Trophoblast cell (in vitro differentiated cells and primary cell): ENCODE measurements around the gene AEBP2.
A peak's percentile ranks its signal among the peaks of the same experiment; 100 is the strongest.

ENCODE experiments used
- DNase-seq, 2 donors: peaks; one replicate each; pipeline ENCODE4 v3.0.0-alpha.2; 2016
- H2AFZ ChIP-seq: 2 replicates; pipeline ENCODE4 v1.6.1; 2013; ENCODE audit warnings: low read length, moderate library complexity, mild to moderate bottlenecking; ENCODE audit not compliant: insufficient read depth, poor library complexity
- H2AK5ac ChIP-seq: 2 replicates; pipeline ENCODE4 v1.6.1; 2013; ENCODE audit warnings: mild to moderate bottlenecking, low read length
- H2BK120ac ChIP-seq: 2 replicates; pipeline ENCODE4 v1.6.1; 2013; ENCODE audit warnings: low read length, mild to moderate bottlenecking, moderate library complexity; ENCODE audit not compliant: insufficient read depth, poor library complexity
- H2BK12ac ChIP-seq: 2 replicates; pipeline ENCODE4 v1.6.1; 2013; ENCODE audit warnings: mild to moderate bottlenecking, low read length, moderate library complexity
- H2BK5ac ChIP-seq: 2 replicates; pipeline ENCODE4 v1.6.1; 2013; ENCODE audit warnings: low read length, low read depth, moderate library complexity, mild to moderate bottlenecking; ENCODE audit not compliant: poor library complexity
- H3K14ac ChIP-seq: 2 replicates; pipeline ENCODE4 v1.6.1; 2013; ENCODE audit warnings: mild to moderate bottlenecking, low read length
- H3K18ac ChIP-seq: 2 replicates; pipeline ENCODE4 v1.6.1; 2013; ENCODE audit warnings: mild to moderate bottlenecking, low read length
- H3K23ac ChIP-seq: 2 replicates; pipeline ENCODE4 v1.6.1; 2013; ENCODE audit warnings: low read length
- H3K27ac ChIP-seq: 2 replicates; pipeline ENCODE4 v1.5.1; 2013; ENCODE audit warnings: low read depth, mild to moderate bottlenecking, inconsistent platforms, low read length, moderate library complexity
- H3K27me3 ChIP-seq: 2 replicates; pipeline ENCODE4 v1.6.1; 2013; ENCODE audit warnings: inconsistent platforms, mild to moderate bottlenecking, low read length, moderate library complexity; ENCODE audit not compliant: insufficient read depth
- H3K36me3 ChIP-seq, 2 experiments: 1 replicate in 1 of 2; 2 replicates in 1 of 2; pipeline ENCODE4 v1.6.1; 2013; ENCODE audit warnings: low read length in 2 of 2, mild to moderate bottlenecking in 2 of 2, moderate library complexity in 1 of 2; ENCODE audit not compliant: insufficient read depth in 2 of 2, control insufficient read depth in 1 of 2
- H3K4ac ChIP-seq: 2 replicates; pipeline ENCODE4 v1.6.1; 2013; ENCODE audit warnings: low read depth, mild to moderate bottlenecking, low read length, moderate library complexity
- H3K4me1 ChIP-seq, 2 experiments: 1 replicate in 1 of 2; 2 replicates in 1 of 2; pipeline ENCODE4 v1.6.1; 2013; ENCODE audit warnings: low read length in 2 of 2, mild to moderate bottlenecking in 2 of 2, moderate library complexity in 1 of 2; ENCODE audit not compliant: insufficient read depth in 2 of 2, control insufficient read depth in 1 of 2
- H3K4me2 ChIP-seq: 2 replicates; pipeline ENCODE4 v1.6.1; 2013; ENCODE audit warnings: inconsistent platforms, mild to moderate bottlenecking, low read length, moderate library complexity
- H3K4me3 ChIP-seq: 2 replicates; pipeline ENCODE4 v1.5.1; 2013; ENCODE audit warnings: mild to moderate bottlenecking, low read depth, low read length, inconsistent platforms
- H3K79me1 ChIP-seq: one replicate; pipeline ENCODE4 v1.6.1; 2013; ENCODE audit warnings: low read length
- H3K79me2 ChIP-seq: 2 replicates; pipeline ENCODE4 v1.6.1; 2013; ENCODE audit warnings: low read length, mild to moderate bottlenecking; ENCODE audit not compliant: control insufficient read depth, insufficient read depth, poor library complexity
- H3K9ac ChIP-seq: 2 replicates; pipeline ENCODE4 v1.6.1; 2013; ENCODE audit warnings: mild to moderate bottlenecking, low read length
- H3K9me3 ChIP-seq: 2 replicates; pipeline ENCODE4 v1.6.1; 2013; ENCODE audit warnings: low read depth, mild to moderate bottlenecking, control low read depth, inconsistent platforms, low read length; ENCODE audit not compliant: insufficient read depth
- H4K12ac ChIP-seq: 2 replicates; pipeline ENCODE4 v1.6.1; 2013; ENCODE audit warnings: low read depth, mild to moderate bottlenecking, low read length, moderate library complexity
- H4K8ac ChIP-seq: 2 replicates; pipeline ENCODE4 v1.6.1; 2013; ENCODE audit warnings: low read depth, mild to moderate bottlenecking, low read length, moderate library complexity
- H4K91ac ChIP-seq: one replicate; pipeline ENCODE4 v1.6.1; 2013; ENCODE audit warnings: low read depth, mild to moderate bottlenecking, low read length, moderate library complexity
- WGBS: extraction: QIAGEN DNeasy Blood & Tissue Kit; methylation state at CpG from one replicate; pipeline ENCODE4 v1.1.7; 2013; ENCODE audit warnings: missing lambda C conversion rate; ENCODE audit not compliant: insufficient read length, insufficient coverage; ENCODE audit errors: extremely low coverage; 5-methylcytosine and 5-hydroxymethylcytosine counted together

The AEBP2 gene

GRCh38 chr12:19477071-19477470 lies 37.8 kb downstream of the AEBP2 start:
- Histone ChIP-seq H4K91ac (no peak overlapping the region), H2BK5ac (no peak overlapping the region), H3K4me1 (peaks cover 2 to 4% of the 10 kb centered on the region in 2 experiments), H3K23ac (no peak overlapping the region), H3K79me1 (no peaks in the 10 kb centered on the region), H3K27me3 (no peaks in the 10 kb centered on the region), H3K27ac (no peak overlapping the region), H2BK120ac (no peak overlapping the region), H3K4ac (peak overlapping the region; percentile 55), H2AK5ac (no peak overlapping the region), H3K4me3 (no peak overlapping the region), H3K9ac (no peak overlapping the region), H3K79me2 (peaks cover 2% of the 10 kb centered on the region), H3K9me3 (no peaks in the 10 kb centered on the region), H4K8ac (no peak overlapping the region), H4K12ac (no peak overlapping the region), H2AFZ (no peak overlapping the region), H3K4me2 (no peak overlapping the region), H3K14ac (no peak overlapping the region), H3K36me3 (peaks cover 9 to 10% of the 10 kb centered on the region in 2 experiments), H2BK12ac (no peak overlapping the region), H3K18ac (no peak overlapping the region)
- no CpG with 5 or more reads among the region's 8 CpGs for whole genome bisulfite sequencing
- DNase-seq = no peak

DNA sequence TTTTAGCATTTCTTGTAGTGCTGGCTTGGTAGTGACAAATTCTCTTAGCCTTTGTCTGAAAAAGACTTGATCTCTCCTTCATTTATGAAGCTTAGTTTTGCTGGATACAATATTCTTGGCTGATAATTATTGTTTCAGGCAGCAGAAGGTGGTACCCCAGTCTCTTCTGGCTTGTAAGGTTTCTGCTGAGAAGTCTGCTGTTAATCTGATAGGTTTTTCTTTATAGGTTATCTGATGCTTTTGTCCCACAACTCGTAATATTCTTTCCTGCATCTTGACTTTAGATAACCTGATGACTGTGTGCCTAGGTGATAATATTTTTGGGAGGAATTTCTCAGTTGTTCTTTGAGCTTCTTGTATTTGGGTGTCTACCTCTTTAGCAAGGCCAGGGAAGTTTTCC lies 41.2 kb downstream of the AEBP2 start:
- H3K23ac ChIP-seq = no peak overlapping the region
- H3K27ac ChIP-seq = no peak overlapping the region
- H3K4me1 ChIP-seq = peaks cover 12% of the 10 kb centered on the region in 2 experiments
- H2BK120ac ChIP-seq = no peak overlapping the region
- H2BK5ac ChIP-seq = no peak overlapping the region
- H3K4ac ChIP-seq = no peak overlapping the region
- no peak overlapping the region for H3K4me3 ChIP-seq
- H4K12ac ChIP-seq = no peak overlapping the region
- H3K9me3 ChIP-seq = no peaks in the 10 kb centered on the region
- H3K27me3 ChIP-seq = no peaks in the 10 kb centered on the region
- H2BK12ac ChIP-seq = no peak overlapping the region
- no peak overlapping the region for H3K14ac ChIP-seq
- H4K91ac ChIP-seq = no peak overlapping the region
- no CpG with 5 or more reads among the region's 1 CpG for WGBS
- no peak overlapping the region for H3K9ac ChIP-seq
- no peak overlapping the region for H3K4me2 ChIP-seq
- H2AK5ac ChIP-seq = no peak overlapping the region
- peaks cover 4 to 6% of the 10 kb centered on the region in 2 experiments for H3K36me3 ChIP-seq
- H3K79me2 ChIP-seq = peaks cover 7% of the 10 kb centered on the region
- no peak overlapping the region for H2AFZ ChIP-seq
- H3K18ac ChIP-seq = no peak overlapping the region
- DNase-seq = no peak
- no peaks in the 10 kb centered on the region for H3K79me1 ChIP-seq
- no peak overlapping the region for H4K8ac ChIP-seq

GRCh38 chr12:19482036-19482435 lies 42.7 kb downstream of the AEBP2 start:
- Histone ChIP-seq H4K91ac (no peak overlapping the region), H3K4me3 (no peak overlapping the region), H3K18ac (no peak overlapping the region), H3K4me1 (peaks cover 12% of the 10 kb centered on the region in 2 experiments), H2BK120ac (no peak overlapping the region), H2AFZ (no peak overlapping the region), H3K14ac (no peak overlapping the region), H3K79me2 (peaks cover 7% of the 10 kb centered on the region), H4K8ac (no peak overlapping the region), H3K4me2 (no peak overlapping the region), H3K9me3 (no peaks in the 10 kb centered on the region), H3K4ac (peak overlapping the region; percentile 65), H2BK12ac (no peak overlapping the region), H3K27me3 (no peaks in the 10 kb centered on the region), H2AK5ac (no peak overlapping the region), H4K12ac (no peak overlapping the region), H3K79me1 (no peaks in the 10 kb centered on the region), H3K27ac (no peak overlapping the region), H2BK5ac (no peak overlapping the region), H3K23ac (no peak overlapping the region), H3K9ac (no peak overlapping the region), H3K36me3 (peaks cover 2 to 6% of the 10 kb centered on the region in 2 experiments)
- peak; percentile 24 to 42 for DNase-seq
- no CpG with 5 or more reads among the region's 3 CpGs for WGBS

DNA sequence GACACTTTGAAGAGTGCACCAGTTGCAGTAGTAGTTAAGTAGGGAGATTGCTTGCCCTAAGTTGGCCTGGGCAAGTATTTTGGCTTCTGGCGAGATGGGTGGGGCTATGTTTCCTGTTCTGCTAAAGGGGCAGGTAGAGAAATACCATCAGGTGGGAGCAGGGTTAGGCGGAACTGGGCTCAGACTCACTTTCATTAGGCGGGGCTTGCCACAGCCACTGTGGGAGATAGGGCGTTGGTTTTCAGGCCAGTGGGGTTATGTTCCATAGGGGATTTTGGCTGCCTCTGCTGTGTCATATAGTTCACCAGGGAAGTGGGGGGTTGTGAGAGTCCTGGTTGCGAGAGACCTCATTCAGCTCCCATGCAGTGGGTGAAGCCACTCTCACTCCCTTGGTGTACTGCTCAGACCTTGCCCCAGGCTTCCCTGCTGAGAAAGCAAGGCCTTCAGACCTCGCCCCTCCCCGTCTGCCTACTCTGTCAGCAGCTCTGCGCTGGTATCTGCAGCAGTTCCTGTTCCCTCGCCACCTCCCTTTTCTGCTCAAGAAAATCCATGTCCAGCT lies 43.3 kb downstream of the AEBP2 start:
- Histone ChIP-seq H3K79me1 (no peaks in the 10 kb centered on the region), H4K12ac (no peak overlapping the region), H3K4ac (no peak overlapping the region), H3K4me1 (peaks cover 12% of the 10 kb centered on the region in 2 experiments), H2AK5ac (no peak overlapping the region), H3K4me2 (no peak overlapping the region), H3K36me3 (peaks cover 2 to 6% of the 10 kb centered on the region in 2 experiments), H3K27ac (peak overlapping the region; percentile 3), H2BK5ac (no peak overlapping the region), H3K27me3 (no peaks in the 10 kb centered on the region), H3K18ac (no peak overlapping the region), H3K23ac (no peak overlapping the region), H3K79me2 (peaks cover 7% of the 10 kb centered on the region), H3K4me3 (no peak overlapping the region), H2BK12ac (no peak overlapping the region), H4K8ac (no peak overlapping the region), H2BK120ac (no peak overlapping the region), H3K9me3 (no peaks in the 10 kb centered on the region), H2AFZ (no peak overlapping the region), H3K9ac (no peak overlapping the region), H3K14ac (no peak overlapping the region), H4K91ac (no peak overlapping the region)
- DNase-seq = no peak
- no CpG with 5 or more reads among the region's 9 CpGs for whole genome bisulfite sequencing
